ENCODE results near the gene ANKEF1.

DNA sequence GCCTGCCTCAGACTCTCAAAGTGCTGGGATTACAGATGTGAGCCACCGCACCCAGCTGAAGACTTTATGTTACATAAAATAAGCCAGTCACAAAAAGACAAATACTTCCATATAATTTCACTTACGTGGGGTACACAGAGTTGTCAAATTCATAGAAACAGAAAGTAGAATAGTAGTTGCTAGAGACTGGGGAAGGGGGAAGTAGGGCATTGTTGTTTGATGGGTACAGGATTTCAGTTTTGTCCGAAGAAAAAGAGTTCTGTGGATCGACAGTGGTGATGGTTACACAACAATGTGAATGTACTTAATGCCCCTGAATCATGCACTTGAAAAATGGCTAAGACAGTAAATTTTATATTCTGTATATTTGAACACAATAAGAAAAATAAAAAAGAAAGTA, 41.6 kb upstream of the ANKEF1 start:
- TF ChIP-seq ZNF114 (CRISPR knock-in tag; IDR thresholded peaks at IDR 0.05), result no peak
- TF ChIP-seq, protein P1, sequence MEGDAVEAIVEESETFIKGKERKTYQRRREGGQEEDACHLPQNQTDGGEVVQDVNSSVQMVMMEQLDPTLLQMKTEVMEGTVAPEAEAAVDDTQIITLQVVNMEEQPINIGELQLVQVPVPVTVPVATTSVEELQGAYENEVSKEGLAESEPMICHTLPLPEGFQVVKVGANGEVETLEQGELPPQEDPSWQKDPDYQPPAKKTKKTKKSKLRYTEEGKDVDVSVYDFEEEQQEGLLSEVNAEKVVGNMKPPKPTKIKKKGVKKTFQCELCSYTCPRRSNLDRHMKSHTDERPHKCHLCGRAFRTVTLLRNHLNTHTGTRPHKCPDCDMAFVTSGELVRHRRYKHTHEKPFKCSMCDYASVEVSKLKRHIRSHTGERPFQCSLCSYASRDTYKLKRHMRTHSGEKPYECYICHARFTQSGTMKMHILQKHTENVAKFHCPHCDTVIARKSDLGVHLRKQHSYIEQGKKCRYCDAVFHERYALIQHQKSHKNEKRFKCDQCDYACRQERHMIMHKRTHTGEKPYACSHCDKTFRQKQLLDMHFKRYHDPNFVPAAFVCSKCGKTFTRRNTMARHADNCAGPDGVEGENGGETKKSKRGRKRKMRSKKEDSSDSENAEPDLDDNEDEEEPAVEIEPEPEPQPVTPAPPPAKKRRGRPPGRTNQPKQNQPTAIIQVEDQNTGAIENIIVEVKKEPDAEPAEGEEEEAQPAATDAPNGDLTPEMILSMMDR (conservative IDR thresholded peaks at IDR 0.05; ENCODE audit: low read depth in 2 of 2), result no peak
- TF ChIP-seq POLR2AphosphoS5 (IDR thresholded peaks at IDR 0.05; ENCODE audit: low read depth), result no peak
- no peak for TF ChIP-seq EZH2phosphoT487 (IDR thresholded peaks at IDR 0.05; ENCODE audit: unreplicated experiment)
- TF ChIP-seq EZH2 (IDR thresholded peaks at IDR 0.05; ENCODE audit: low read depth, unreplicated experiment), result no peak
- no peak for TF ChIP-seq JUNB (IDR thresholded peaks at IDR 0.05; ENCODE audit: unreplicated experiment)
- TF ChIP-seq, protein P2, sequence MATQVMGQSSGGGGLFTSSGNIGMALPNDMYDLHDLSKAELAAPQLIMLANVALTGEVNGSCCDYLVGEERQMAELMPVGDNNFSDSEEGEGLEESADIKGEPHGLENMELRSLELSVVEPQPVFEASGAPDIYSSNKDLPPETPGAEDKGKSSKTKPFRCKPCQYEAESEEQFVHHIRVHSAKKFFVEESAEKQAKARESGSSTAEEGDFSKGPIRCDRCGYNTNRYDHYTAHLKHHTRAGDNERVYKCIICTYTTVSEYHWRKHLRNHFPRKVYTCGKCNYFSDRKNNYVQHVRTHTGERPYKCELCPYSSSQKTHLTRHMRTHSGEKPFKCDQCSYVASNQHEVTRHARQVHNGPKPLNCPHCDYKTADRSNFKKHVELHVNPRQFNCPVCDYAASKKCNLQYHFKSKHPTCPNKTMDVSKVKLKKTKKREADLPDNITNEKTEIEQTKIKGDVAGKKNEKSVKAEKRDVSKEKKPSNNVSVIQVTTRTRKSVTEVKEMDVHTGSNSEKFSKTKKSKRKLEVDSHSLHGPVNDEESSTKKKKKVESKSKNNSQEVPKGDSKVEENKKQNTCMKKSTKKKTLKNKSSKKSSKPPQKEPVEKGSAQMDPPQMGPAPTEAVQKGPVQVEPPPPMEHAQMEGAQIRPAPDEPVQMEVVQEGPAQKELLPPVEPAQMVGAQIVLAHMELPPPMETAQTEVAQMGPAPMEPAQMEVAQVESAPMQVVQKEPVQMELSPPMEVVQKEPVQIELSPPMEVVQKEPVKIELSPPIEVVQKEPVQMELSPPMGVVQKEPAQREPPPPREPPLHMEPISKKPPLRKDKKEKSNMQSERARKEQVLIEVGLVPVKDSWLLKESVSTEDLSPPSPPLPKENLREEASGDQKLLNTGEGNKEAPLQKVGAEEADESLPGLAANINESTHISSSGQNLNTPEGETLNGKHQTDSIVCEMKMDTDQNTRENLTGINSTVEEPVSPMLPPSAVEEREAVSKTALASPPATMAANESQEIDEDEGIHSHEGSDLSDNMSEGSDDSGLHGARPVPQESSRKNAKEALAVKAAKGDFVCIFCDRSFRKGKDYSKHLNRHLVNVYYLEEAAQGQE (IDR thresholded peaks at IDR 0.05; ENCODE audit: unreplicated experiment), result no peak
- no peak for TF ChIP-seq ZNF331 (CRISPR knock-in tag; IDR thresholded peaks at IDR 0.05; ENCODE audit: low read depth)
